GM12891 (cell line): ENCODE data around the gene SCARB2.

Experiments
- PAX5 ChIP-seq: IDR thresholded peaks from 2 replicates; pipeline ENCODE4 v1.6.1; 2011; ENCODE audit warnings: low read length, moderate library complexity, mild to moderate bottlenecking; ENCODE audit not compliant: insufficient read depth, severe bottlenecking
- POLR2A ChIP-seq: IDR thresholded peaks from 2 replicates; pipeline ENCODE4 v1.6.1; 2011; ENCODE audit warnings: low read depth, low read length, control low read depth
- POLR2AphosphoS5 ChIP-seq: IDR thresholded peaks from 2 replicates; pipeline ENCODE4 v1.6.1; 2011; ENCODE audit warnings: low read depth, low read length, control low read depth
- SPI1 ChIP-seq: IDR thresholded peaks from 2 replicates; pipeline ENCODE4 v1.6.1; 2011; ENCODE audit warnings: low read depth, low read length, control low read depth
- TAF1 ChIP-seq: IDR thresholded peaks from 2 replicates; pipeline ENCODE4 v1.6.1; 2011; ENCODE audit warnings: low read depth, low read length, control low read depth

- TF ChIP-seq POLR2AphosphoS5 (no peak), SPI1 (no peak), POLR2A (no peak), TAF1 (no peak), PAX5 (no peak)
Measured at GRCh38 chr4:76175336-76175735, 38.3 kb downstream of the SCARB2 start.
